ENCODE data around the gene PXDN.
"Not testable (repeated sequence)": the region's sequence is repeated elsewhere in the genome, so short reads cannot be mapped to it uniquely, and the experiment has no call there.

Gene PXDN

GRCh38 chr2:1767939-1768691, 23.8 kb upstream of the PXDN start:
- Mint-ChIP-seq H3K27me3 (no peaks in the 10 kb centered on the region), H3K4me3 (no peak overlapping the region), H3K9me3 (no peaks in the 10 kb centered on the region), H3K27ac (no peak overlapping the region), H3K36me3 (ENCODE audit: low read depth) (no peaks in the 10 kb centered on the region), H3K4me1 (ENCODE audit: low read depth) (no peaks in the 10 kb centered on the region)
- DNase-seq, result no peak

- no peak overlapping the region for H3K27ac Mint-ChIP-seq
- no peaks in the 10 kb centered on the region for H3K9me3 Mint-ChIP-seq
- DNase-seq, result no peak
- no peaks in the 10 kb centered on the region for H3K36me3 Mint-ChIP-seq (ENCODE audit: low read depth)
- no peak overlapping the region for H3K4me3 Mint-ChIP-seq
- H3K4me1 Mint-ChIP-seq (ENCODE audit: low read depth), result no peaks in the 10 kb centered on the region
- H3K27me3 Mint-ChIP-seq, result no peaks in the 10 kb centered on the region
Measured at GRCh38 chr2:1766851-1767811, 22.8 kb upstream of the PXDN start.

- Mint-ChIP-seq H3K27me3 (no peaks in the 10 kb centered on the region), H3K27ac (no peak overlapping the region), H3K4me3 (no peak overlapping the region), H3K9me3 (no peaks in the 10 kb centered on the region), H3K36me3 (ENCODE audit: low read depth) (no peaks in the 10 kb centered on the region), H3K4me1 (ENCODE audit: low read depth) (no peaks in the 10 kb centered on the region)
- DNase-seq, result no peak
Measured at GRCh38 chr2:1766425-1766824, 22.1 kb upstream of the PXDN start.

- not testable (repeated sequence) for H3K27ac Mint-ChIP-seq; H3K4me3 Mint-ChIP-seq; DNase-seq; H3K9me3 Mint-ChIP-seq; H3K27me3 Mint-ChIP-seq; H3K4me1 Mint-ChIP-seq (ENCODE audit: low read depth); H3K36me3 Mint-ChIP-seq (ENCODE audit: low read depth)
Measured at GRCh38 chr2:1765201-1765600, 20.9 kb upstream of the PXDN start.

GRCh38 chr2:1759611-1759930, 15.3 kb upstream of the PXDN start:
- no peaks in the 10 kb centered on the region for H3K9me3 Mint-ChIP-seq
- no peaks in the 10 kb centered on the region for H3K27me3 Mint-ChIP-seq
- no peak overlapping the region for H3K27ac Mint-ChIP-seq
- no peak overlapping the region for H3K4me3 Mint-ChIP-seq
- H3K36me3 Mint-ChIP-seq (ENCODE audit: low read depth), result no peaks in the 10 kb centered on the region
- DNase-seq, result no peak
- H3K4me1 Mint-ChIP-seq (ENCODE audit: low read depth), result no peaks in the 10 kb centered on the region

- H3K36me3 Mint-ChIP-seq (ENCODE audit: low read depth), result no peaks in the 10 kb centered on the region
- no peaks in the 10 kb centered on the region for H3K27me3 Mint-ChIP-seq
- no peaks in the 10 kb centered on the region for H3K9me3 Mint-ChIP-seq
- H3K4me1 Mint-ChIP-seq (ENCODE audit: low read depth), result no peaks in the 10 kb centered on the region
- no peak for DNase-seq
- H3K27ac Mint-ChIP-seq, result no peak overlapping the region
- no peak overlapping the region for H3K4me3 Mint-ChIP-seq
Measured at GRCh38 chr2:1758774-1759610, 14.7 kb upstream of the PXDN start.

GRCh38 chr2:1758171-1758570, 13.9 kb upstream of the PXDN start:
- H3K27me3 Mint-ChIP-seq, result no peaks in the 10 kb centered on the region
- no peaks in the 10 kb centered on the region for H3K4me1 Mint-ChIP-seq (ENCODE audit: low read depth)
- H3K4me3 Mint-ChIP-seq, result no peak overlapping the region
- no peaks in the 10 kb centered on the region for H3K9me3 Mint-ChIP-seq
- no peaks in the 10 kb centered on the region for H3K36me3 Mint-ChIP-seq (ENCODE audit: low read depth)
- no peak overlapping the region for H3K27ac Mint-ChIP-seq
- DNase-seq, result no peak

- Mint-ChIP-seq H3K36me3 (ENCODE audit: low read depth) (no peaks in the 10 kb centered on the region), H3K9me3 (no peaks in the 10 kb centered on the region), H3K27me3 (no peaks in the 10 kb centered on the region), H3K4me1 (ENCODE audit: low read depth) (peaks cover 3% of the 10 kb centered on the region), H3K4me3 (no peak overlapping the region), H3K27ac (no peak overlapping the region)
- DNase-seq, result no peak
Measured at GRCh38 chr2:1757567-1757966, 13.3 kb upstream of the PXDN start.

- H3K4me3 Mint-ChIP-seq; H3K27me3 Mint-ChIP-seq; H3K27ac Mint-ChIP-seq; DNase-seq; H3K36me3 Mint-ChIP-seq (ENCODE audit: low read depth); H3K4me1 Mint-ChIP-seq (ENCODE audit: low read depth); H3K9me3 Mint-ChIP-seq: not testable (repeated sequence)
Measured at GRCh38 chr2:1757146-1757545, 12.8 kb upstream of the PXDN start.

GRCh38 chr2:1756456-1756855, 12.1 kb upstream of the PXDN start:
- H3K4me1 Mint-ChIP-seq (ENCODE audit: low read depth), result peaks cover 3% of the 10 kb centered on the region

GRCh38 chr2:1755436-1756191, 11.3 kb upstream of the PXDN start:
- Mint-ChIP-seq H3K4me1 (ENCODE audit: low read depth) (peaks cover 6% of the 10 kb centered on the region), H3K4me3 (no peak overlapping the region), H3K36me3 (ENCODE audit: low read depth) (no peaks in the 10 kb centered on the region), H3K27me3 (peaks cover 10% of the 10 kb centered on the region), H3K27ac (no peak overlapping the region), H3K9me3 (no peaks in the 10 kb centered on the region)
- DNase-seq, result no peak

More at GRCh38 chr2:1756456-1756855, 12.1 kb upstream of the PXDN start:
- no peaks in the 10 kb centered on the region for H3K9me3 Mint-ChIP-seq
- peaks cover 2% of the 10 kb centered on the region for H3K27me3 Mint-ChIP-seq
- no peak for DNase-seq
- H3K4me3 Mint-ChIP-seq, result no peak overlapping the region
- no peaks in the 10 kb centered on the region for H3K36me3 Mint-ChIP-seq (ENCODE audit: low read depth)
- H3K27ac Mint-ChIP-seq, result no peak overlapping the region

GRCh38 chr2:1754461-1755170, 10.3 kb upstream of the PXDN start:
- H3K27me3 Mint-ChIP-seq, result peaks cover 16% of the 10 kb centered on the region
- no peak for DNase-seq
- H3K4me1 Mint-ChIP-seq (ENCODE audit: low read depth), result peaks cover 6% of the 10 kb centered on the region
- H3K27ac Mint-ChIP-seq, result no peak overlapping the region
- H3K9me3 Mint-ChIP-seq, result no peaks in the 10 kb centered on the region
- H3K4me3 Mint-ChIP-seq, result no peak overlapping the region
- no peaks in the 10 kb centered on the region for H3K36me3 Mint-ChIP-seq (ENCODE audit: low read depth)

- peaks cover 21% of the 10 kb centered on the region for H3K27me3 Mint-ChIP-seq
- no peaks in the 10 kb centered on the region for H3K36me3 Mint-ChIP-seq (ENCODE audit: low read depth)
- peaks cover 6% of the 10 kb centered on the region for H3K4me1 Mint-ChIP-seq (ENCODE audit: low read depth)
- no peak overlapping the region for H3K27ac Mint-ChIP-seq
- H3K9me3 Mint-ChIP-seq, result no peaks in the 10 kb centered on the region
- DNase-seq, result no peak
- no peak overlapping the region for H3K4me3 Mint-ChIP-seq
Measured at GRCh38 chr2:1754046-1754445, 9.7 kb upstream of the PXDN start.
